Esophagus (tissue), 2 donors: Measurements from ENCODE around the gene USP5. TPM values are rescaled to one million over a fixed set of nuclear protein-coding genes. Genes with fewer than 3 reads are reported as not detected.

Experiments
- polyA plus RNA-seq, 2 donors: library from polyadenylated mRNA; stranded (reverse); fragments of 200-250 nt; gene quantifications; one replicate each; pipeline ENCODE4 v1.2.3, GENCODE V29; 2013
- donor health status: healthy with polysubstance abuse.
- donor health status: Bipolar disorder and iron deficiency.

The USP5 gene
- polyA plus RNA-seq, 2 donors = 21.4 to 40.7 TPM

Other genes starting within 250 kb of the USP5 start
- gene CHD4, start 244.8 kb upstream of the USP5 start, polyA plus RNA-seq = 100 to 1,000 TPM in 1 of 2 donors, 10 to 100 TPM in 1; 79.3 to 116 TPM
- 10 to 100 TPM; 11.6 to 19.3 TPM for gene LPAR5, start 216.2 kb upstream of the USP5 start, polyA plus RNA-seq
- under 1 TPM; 0.32 to 0.84 TPM for gene ACRBP, start 204.7 kb upstream of the USP5 start, polyA plus RNA-seq
- 10 to 100 TPM; 15.2 to 24.7 TPM for gene ING4, start 189.0 kb upstream of the USP5 start, polyA plus RNA-seq
- 10 to 100 TPM; 22.2 to 26.9 TPM for gene ZNF384, start 162.8 kb upstream of the USP5 start, polyA plus RNA-seq
- under 1 TPM; 0.10 to 0.28 TPM for gene PIANP, start 151.3 kb upstream of the USP5 start, polyA plus RNA-seq
- gene COPS7A, start 128.1 kb upstream of the USP5 start, polyA plus RNA-seq = 10 to 100 TPM; 34.7 to 55.4 TPM
- gene MLF2, start 99.0 kb upstream of the USP5 start, polyA plus RNA-seq = 100 to 1,000 TPM; 117 to 158 TPM
- 100 to 1,000 TPM; 249 to 449 TPM for gene PTMS, start 85.8 kb upstream of the USP5 start, polyA plus RNA-seq
- gene LAG3, start 79.6 kb upstream of the USP5 start, polyA plus RNA-seq = 1 to 10 TPM in 1 of 2 donors, under 1 TPM in 1; 0.88 to 1.1 TPM
- gene CD4, start 62.6 kb upstream of the USP5 start, polyA plus RNA-seq = 1 to 10 TPM; 1.4 to 2.3 TPM
- gene GPR162, start 30.3 kb upstream of the USP5 start, polyA plus RNA-seq = 1 to 10 TPM; 2.1 to 2.5 TPM
- 1 to 10 TPM; 3.4 to 3.9 TPM for gene P3H3, start 23.7 kb upstream of the USP5 start, polyA plus RNA-seq
- gene GNB3, start 11.2 kb upstream of the USP5 start, polyA plus RNA-seq = 1 to 10 TPM; 1.1 to 1.3 TPM
- 10 to 100 TPM; 14.6 to 19.3 TPM for gene CDCA3, start 864 bp upstream of the USP5 start, polyA plus RNA-seq
- 100 to 1,000 TPM; 404 to 939 TPM for gene TPI1, start 15.4 kb downstream of the USP5 start, polyA plus RNA-seq
- 1 to 10 TPM; 5.7 to 7.0 TPM for gene SPSB2, start 21.2 kb downstream of the USP5 start, polyA plus RNA-seq
- 1 to 10 TPM; 3.3 to 3.6 TPM for gene LRRC23, start 52.7 kb downstream of the USP5 start, polyA plus RNA-seq
- gene ENO2, start 62.4 kb downstream of the USP5 start, polyA plus RNA-seq = 1 to 10 TPM; 6.7 to 9.0 TPM
- 10 to 100 TPM; 34.9 to 63.5 TPM for gene ATN1, start 75.8 kb downstream of the USP5 start, polyA plus RNA-seq
- gene RNU7-1, start 91.7 kb downstream of the USP5 start, polyA plus RNA-seq = not detected
- gene C12orf57, start 91.9 kb downstream of the USP5 start, polyA plus RNA-seq = 100 to 1,000 TPM; 108 to 253 TPM
- 10 to 100 TPM; 19.1 to 38.3 TPM for gene PTPN6, start 99.2 kb downstream of the USP5 start, polyA plus RNA-seq
- gene PHB2, start 118.5 kb downstream of the USP5 start, polyA plus RNA-seq = 100 to 1,000 TPM in 1 of 2 donors, 10 to 100 TPM in 1; 68.5 to 161 TPM
- gene EMG1, start 118.8 kb downstream of the USP5 start, polyA plus RNA-seq = 10 to 100 TPM; 13.5 to 29.5 TPM
- gene LPCAT3, start 166.3 kb downstream of the USP5 start, polyA plus RNA-seq = 10 to 100 TPM; 15.7 to 27.0 TPM
- gene C1S, start 208.6 kb downstream of the USP5 start, polyA plus RNA-seq = 10 to 100 TPM; 26.6 to 80.5 TPM
- 10 to 100 TPM; 30.8 to 99.4 TPM for gene C1R, start 240.3 kb downstream of the USP5 start, polyA plus RNA-seq